Measurements from ENCODE around the gene FAM227A.
A peak's percentile ranks its signal among the peaks of the same experiment; 100 is the strongest.

Gene FAM227A

DNA sequence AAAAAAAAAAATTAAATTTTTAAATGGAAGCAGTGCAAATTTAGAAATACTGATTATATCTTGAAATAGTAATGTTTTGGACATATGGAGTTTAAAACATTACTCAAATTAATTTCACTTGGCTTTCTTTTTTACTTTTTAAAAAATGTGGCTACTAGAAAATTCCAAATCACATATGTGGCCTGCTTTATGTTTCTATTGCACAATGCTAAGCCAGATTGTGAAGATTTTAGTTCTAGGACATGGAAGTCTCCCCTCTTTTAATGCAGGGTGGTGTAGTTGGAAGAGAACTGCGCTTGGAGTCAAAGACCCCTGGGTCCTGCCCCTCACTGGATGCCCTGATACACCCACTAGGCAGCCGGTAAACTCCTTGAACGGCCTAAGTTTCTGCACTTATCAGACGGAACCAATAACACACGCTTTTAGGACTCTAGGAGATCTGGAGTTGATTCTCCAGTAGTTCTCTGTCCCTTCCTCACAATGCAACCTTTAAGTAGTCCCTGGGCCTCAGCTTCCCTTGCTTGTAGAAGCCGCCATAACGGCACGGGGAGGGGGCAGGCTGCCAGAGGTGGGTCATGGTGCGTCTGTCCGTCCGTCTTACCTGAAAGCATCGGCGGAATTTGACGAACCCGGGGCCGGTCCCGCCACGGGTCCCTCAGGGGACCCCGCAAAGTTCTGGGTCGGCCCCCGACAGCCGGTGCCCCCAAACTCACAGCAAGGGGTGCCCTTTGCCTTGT, 505 bp downstream of the FAM227A start (continued):
- no peak for TF ChIP-seq ZNF121 (tag by site-specific recombination; IDR thresholded peaks at IDR 0.05)
- TF ChIP-seq GLIS2 (tag by site-specific recombination; IDR thresholded peaks at IDR 0.05), result no peak; the same call in 1 of the 2 replicates
- peak; percentile 48; the same call in 1 of the 2 replicates for TF ChIP-seq ZEB2 (tag by site-specific recombination; IDR thresholded peaks at IDR 0.05)
- TF ChIP-seq ZBTB48 (tag by site-specific recombination; IDR thresholded peaks at IDR 0.05), result peak; percentile 53; the same call in 1 of the 2 replicates
- TF ChIP-seq ZNF600 (tag by site-specific recombination; IDR thresholded peaks at IDR 0.05), result no peak
- peak; percentile 30; the same call in 1 of the 2 replicates for TF ChIP-seq ZNF777 (tag by site-specific recombination; IDR thresholded peaks at IDR 0.05; ENCODE audit: borderline replicate concordance)

- Histone ChIP-seq H3K4me1 (ENCODE audit: control insufficient read depth, insufficient read depth, low read length) (peaks cover 6% of the 10 kb centered on the region; the same call in 1 of the 2 replicates), H3K36me3 (ENCODE audit: control insufficient read depth in 2 of 2, insufficient read depth in 1 of 2, low read length in 2 of 2) (peaks cover 1 to 8% of the 10 kb centered on the region in 2 experiments; a peak in 2 of 3 replicates), H3K4me3 (ENCODE audit: low read depth, low read length) (no peak overlapping the region), H3K27ac (ENCODE audit: extremely low read depth, low read depth, low read length) (no peak overlapping the region), H3K9me3 (ENCODE audit: control insufficient read depth, insufficient read depth, low read depth, low read length) (no peaks in the 10 kb centered on the region)
- TF ChIP-seq OVOL3 (tag by site-specific recombination; IDR thresholded peaks at IDR 0.05), result no peak
- TF ChIP-seq ZNF121 (tag by site-specific recombination; IDR thresholded peaks at IDR 0.05), result no peak
- 0 out of 2 replicates have a peak, but pooled peaks have one; percentile 12 for TF ChIP-seq SP7 (tag by site-specific recombination; IDR thresholded peaks at IDR 0.05)
- TF ChIP-seq ZNF629 (tag by site-specific recombination; IDR thresholded peaks at IDR 0.05), result 0 out of 2 replicates have a peak, but pooled peaks have one; percentile 24
- TF ChIP-seq CTCF (tag by site-specific recombination; IDR thresholded peaks at IDR 0.05), result no peak
- TF ChIP-seq ZNF133 (tag by site-specific recombination; IDR thresholded peaks at IDR 0.05), result no peak
- no peak for TF ChIP-seq ZNF114 (tag by site-specific recombination; IDR thresholded peaks at IDR 0.05)
- peak; percentile 22; the same call in 1 of the 2 replicates for TF ChIP-seq ATF2 (tag by site-specific recombination; IDR thresholded peaks at IDR 0.05; ENCODE audit: low read depth)
- no peak for TF ChIP-seq ZNF624 (tag by site-specific recombination; IDR thresholded peaks at IDR 0.05)
- no peak for TF ChIP-seq HOXC10 (CRISPR knock-in tag; IDR thresholded peaks at IDR 0.05)
- TF ChIP-seq PRDM1 (tag by site-specific recombination; IDR thresholded peaks at IDR 0.05), result no peak
- TF ChIP-seq ZFP37 (tag by site-specific recombination; IDR thresholded peaks at IDR 0.05), result no peak
- TF ChIP-seq ZNF521 (tag by site-specific recombination; IDR thresholded peaks at IDR 0.05), result no peak
- no peak for TF ChIP-seq ZNF426 (tag by site-specific recombination; IDR thresholded peaks at IDR 0.05)
- TF ChIP-seq GLIS2 (tag by site-specific recombination; IDR thresholded peaks at IDR 0.05), result no peak
- ChIA-PET POLR2A (interaction anchor here (0.7 kb wide), 1 partner anchor 135 kb away, joined by 4 read pairs; no protein-coding TSS in a partner anchor), CTCF (interaction anchor here (0.7 to 1.0 kb wide), 2 partner anchors 28 to 550 kb away, joined by 3 read pairs; partner anchors contain the start of gene TOMM22)
These were observed 2.5 kb downstream of the FAM227A start for GRCh38 chr22:38653741-38654140.

GRCh38 chr22:38652859-38653258, 3.3 kb downstream of the FAM227A start:
- ChIA-PET CTCF (interaction anchor here (1.0 kb wide), 1 partner anchor 29 kb away, joined by 3 read pairs; the partner anchor contains the start of gene TOMM22), POLR2A (interaction anchor here (0.5 to 0.7 kb wide), 4 partner anchors 42 to 150 kb away, joined by 4 to 8 read pairs (median 4); no protein-coding TSS in a partner anchor)
- H3K4me3 ChIP-seq (ENCODE audit: low read depth, low read length), result no peak overlapping the region
- no peak overlapping the region for H3K27ac ChIP-seq (ENCODE audit: extremely low read depth, low read depth, low read length)
- no peak for TF ChIP-seq ZNF211 (tag by site-specific recombination; IDR thresholded peaks at IDR 0.05; ENCODE audit: low read depth)
- no peak for TF ChIP-seq ZBTB48 (tag by site-specific recombination; IDR thresholded peaks at IDR 0.05)
- TF ChIP-seq KLF1 (tag by site-specific recombination; IDR thresholded peaks at IDR 0.05), result no peak
- TF ChIP-seq ZNF610 (tag by site-specific recombination; IDR thresholded peaks at IDR 0.05; ENCODE audit: borderline replicate concordance), result no peak
- TF ChIP-seq ZNF510 (tag by site-specific recombination; IDR thresholded peaks at IDR 0.05; ENCODE audit: insufficient replicate concordance), result no peak
- H3K4me1 ChIP-seq (ENCODE audit: control insufficient read depth, insufficient read depth, low read length), result peaks cover 6% of the 10 kb centered on the region; the same call in 1 of the 2 replicates
- H3K9me3 ChIP-seq (ENCODE audit: control insufficient read depth, insufficient read depth, low read depth, low read length), result no peaks in the 10 kb centered on the region
- peaks cover 0 to 9% of the 10 kb centered on the region in 2 experiments; a peak in 2 of 3 replicates for H3K36me3 ChIP-seq (ENCODE audit: control insufficient read depth in 2 of 2, insufficient read depth in 1 of 2, low read length in 2 of 2)

All from HEK293 (cell line).